Neural crest cell (in vitro differentiated cells): ENCODE measurements around the gene ZSWIM6. TPM values are rescaled to one million over a fixed set of nuclear protein-coding genes. Genes with fewer than 3 reads are reported as not detected.

Experiments used
- DNase-seq: peaks from one replicate; pipeline ENCODE4 v3.0.0; 2021; ENCODE audit warnings: low read depth, mixed read lengths, low spot score
- H3K27ac Mint-ChIP-seq: one replicate; pipeline ENCODE4 v1.8.0; 2021; ENCODE audit warnings: mild to moderate bottlenecking, mixed read lengths; ENCODE audit not compliant: unreplicated experiment
- H3K27me3 Mint-ChIP-seq: 2 replicates; pipeline ENCODE4 v1.8.0; 2021; ENCODE audit warnings: low read depth, mild to moderate bottlenecking, mixed read lengths
- H3K36me3 Mint-ChIP-seq: 2 replicates; pipeline ENCODE4 v1.8.0; 2021; ENCODE audit warnings: low read depth, mild to moderate bottlenecking, mixed read lengths
- H3K4me1 Mint-ChIP-seq: 2 replicates; pipeline ENCODE4 v1.8.0; 2021; ENCODE audit warnings: mixed read lengths
- H3K4me3 Mint-ChIP-seq: one replicate; pipeline ENCODE4 v1.8.0; 2021; ENCODE audit warnings: mild to moderate bottlenecking, mixed read lengths
- H3K9me3 Mint-ChIP-seq: 2 replicates; pipeline ENCODE4 v1.8.0; 2021; ENCODE audit warnings: mixed read lengths
- CTCF ChIP-seq: fragments of 200-600 bp; sonication (generic); conservative IDR thresholded peaks from 2 replicates; pipeline ENCODE4 v1.5.0; 2021; ENCODE audit warnings: antibody characterized with exemption, mild to moderate bottlenecking
- total RNA-seq: library from RNA; stranded (reverse); gene quantifications from 2 replicates; pipeline ENCODE4 v1.2.1, GENCODE V29; 2021

ZSWIM6 gene
- total RNA-seq, 1 donor from 2014 or later: 33.8 TPM

- H3K4me3 Mint-ChIP-seq: no peak overlapping the region
- H3K27me3 Mint-ChIP-seq: no peaks in the 10 kb centered on the region
- peaks cover 8% of the 10 kb centered on the region for H3K9me3 Mint-ChIP-seq
- DNase-seq: no peak
- peaks cover 54% of the 10 kb centered on the region for H3K4me1 Mint-ChIP-seq
- no peak overlapping the region for H3K27ac Mint-ChIP-seq
- H3K36me3 Mint-ChIP-seq: peaks cover 8% of the 10 kb centered on the region
- no peak for TF ChIP-seq CTCF
Observed at GRCh38 chr5:61353293-61353692, 21.2 kb downstream of the ZSWIM6 start.

DNA sequence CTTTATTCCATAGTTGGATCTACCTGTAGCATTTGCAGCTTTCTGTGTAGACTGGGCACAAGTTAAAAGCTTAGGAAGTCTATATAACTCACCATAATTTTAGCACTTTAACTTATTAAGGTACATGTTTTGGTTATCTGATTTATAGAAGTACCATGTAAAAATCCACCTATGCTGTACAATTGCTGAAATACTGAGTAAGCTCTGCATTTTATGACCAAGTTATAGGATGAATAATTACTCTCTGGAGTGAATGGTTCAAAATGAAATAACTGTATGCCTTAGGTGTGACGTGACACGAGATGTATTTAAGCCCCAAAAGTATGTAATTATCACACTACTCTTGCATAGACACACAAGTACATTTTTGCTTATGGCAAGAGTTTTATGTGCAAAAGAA is 22.1 kb downstream of the ZSWIM6 start:
- H3K9me3 Mint-ChIP-seq: peaks cover 8% of the 10 kb centered on the region
- H3K27ac Mint-ChIP-seq: no peak overlapping the region
- H3K36me3 Mint-ChIP-seq: peaks cover 8% of the 10 kb centered on the region
- no peaks in the 10 kb centered on the region for H3K27me3 Mint-ChIP-seq
- no peak for TF ChIP-seq CTCF
- no peak overlapping the region for H3K4me3 Mint-ChIP-seq
- peaks cover 50% of the 10 kb centered on the region for H3K4me1 Mint-ChIP-seq
- no peak for DNase-seq

DNA sequence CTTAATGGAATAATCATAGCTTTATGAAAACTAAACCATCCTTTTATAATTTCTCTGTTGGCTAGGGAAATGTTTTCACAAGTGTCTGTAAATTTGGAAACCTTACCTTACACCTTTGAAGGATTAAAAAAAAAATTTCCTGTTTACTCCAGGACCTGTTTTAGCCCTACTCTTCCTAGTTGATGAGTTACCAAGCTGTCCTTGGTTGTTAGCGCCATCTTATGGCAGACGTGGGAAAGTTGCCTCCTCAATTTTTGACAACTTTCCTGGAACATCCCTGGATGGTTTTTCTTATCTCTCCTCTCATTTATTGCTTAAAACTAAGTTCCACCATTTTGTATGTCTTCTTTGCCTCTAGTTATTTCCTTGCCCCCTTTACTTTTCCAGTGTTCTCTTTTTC is 25.7 kb downstream of the ZSWIM6 start:
- TF ChIP-seq CTCF: peak; percentile 58
- Mint-ChIP-seq H3K9me3 (peaks cover 8% of the 10 kb centered on the region), H3K4me3 (no peak overlapping the region)

GRCh38 chr5:61362796-61363368 is 30.8 kb downstream of the ZSWIM6 start:
- TF ChIP-seq CTCF: peak; percentile 29
- no peak for DNase-seq
- H3K27me3 Mint-ChIP-seq: no peaks in the 10 kb centered on the region
- peaks cover 51% of the 10 kb centered on the region for H3K4me1 Mint-ChIP-seq
- H3K27ac Mint-ChIP-seq: peak overlapping the region; percentile 43
- H3K9me3 Mint-ChIP-seq: peaks cover 2% of the 10 kb centered on the region
- no peak overlapping the region for H3K4me3 Mint-ChIP-seq
- peaks cover 15% of the 10 kb centered on the region for H3K36me3 Mint-ChIP-seq

More for the DNA sequence above, 25.7 kb downstream of the ZSWIM6 start:
- Mint-ChIP-seq H3K27ac (no peak overlapping the region), H3K4me1 (peaks cover 51% of the 10 kb centered on the region), H3K36me3 (peaks cover 16% of the 10 kb centered on the region), H3K27me3 (no peaks in the 10 kb centered on the region)
- no peak for DNase-seq

- no peak for TF ChIP-seq CTCF
- H3K27ac Mint-ChIP-seq: peak overlapping the region; percentile 47
- no peaks in the 10 kb centered on the region for H3K27me3 Mint-ChIP-seq
- H3K9me3 Mint-ChIP-seq: no peaks in the 10 kb centered on the region
- H3K4me3 Mint-ChIP-seq: no peak overlapping the region
- H3K36me3 Mint-ChIP-seq: peaks cover 13% of the 10 kb centered on the region
- peaks cover 51% of the 10 kb centered on the region for H3K4me1 Mint-ChIP-seq
- DNase-seq: no peak
Observed at GRCh38 chr5:61363401-61364114, 31.5 kb downstream of the ZSWIM6 start.
